Pancreas (tissue), 10 donors: ENCODE results near the gene BPI. TPM values are rescaled to one million over a fixed set of nuclear protein-coding genes. Genes with fewer than 3 reads are reported as not detected.

Source experiments
- ATAC-seq, 4 donors: fragments of 200-7000 bp; cut with Tn5 transposase; one replicate each; pipeline versions ENCODE4 v1.8.0 to v1.9.1; 2020; ENCODE audit warnings: mild to moderate bottlenecking in 4 of 4, moderate library complexity in 4 of 4
- DNase-seq, 6 donors: peaks; one replicate each; pipeline ENCODE4 v3.0.0-alpha.2; 2020
- FAIRE-seq: peaks from 2 replicates; lab custom pipeline; 2012; peaks lifted over from hg19 to GRCh38; lab: Jason Lieb, UNC
- H3K27ac ChIP-seq, 4 donors: fragments of 200-600 bp; sonication (generic); 1 replicate in 3 of 4; 2 replicates in 1 of 4; pipeline versions ENCODE4 v1.5.0 to v1.8.0; 2020
- H3K27me3 ChIP-seq, 4 donors: fragments of 200-600 bp; one replicate each; pipeline ENCODE4 v1.8.0; 2021
- H3K36me3 ChIP-seq, 3 donors: fragments of 200-600 bp; sonication (generic) in 1 of 3; one replicate each; pipeline versions ENCODE4 v1.5.0 to v1.8.0; 2020 to 2021
- H3K4me1 ChIP-seq, 3 donors: fragments of 200-600 bp; one replicate each; pipeline ENCODE4 v1.8.0; 2021
- H3K4me3 ChIP-seq, 4 donors: fragments of 200-600 bp; sonication (generic) in 2 of 4; one replicate each; pipeline versions ENCODE4 v1.5.0 to v1.8.0; 2020 to 2021
- H3K9me3 ChIP-seq, 4 donors: fragments of 200-600 bp; one replicate each; pipeline ENCODE4 v1.8.0; 2021
- CTCF ChIP-seq, 4 donors: fragments of 200-600 bp; sonication (generic) in 3 of 4; IDR thresholded peaks; one replicate each; pipeline versions ENCODE4 v1.5.0 to v1.8.0; 2021; ENCODE audit warnings: antibody characterized with exemption in 4 of 4
- WGBS, 2 donors: extraction: QIAGEN DNeasy Blood & Tissue Kit; methylation state at CpG; one replicate each; pipeline ENCODE4 v1.1.7; 2013; 5-methylcytosine and 5-hydroxymethylcytosine counted together
- intact Hi-C, 3 donors: fragments of 100-400 bp; cut with DNase I; formaldehyde crosslinking; loops; one replicate each; pipeline versions ENCODE4 v1.11.1 to v1.14.2; 2022
- polyA plus RNA-seq, 2 donors: library from polyadenylated mRNA; stranded (reverse); fragments of 200-250 nt; gene quantifications; one replicate each; pipeline ENCODE4 v1.2.3, GENCODE V29; 2013
- total RNA-seq, 6 donors: library from RNA; stranded (reverse); fragmentation: NEBNext Ultra II Directional in 4 of 6; extraction: Animal tissue kit (Norgen Biotek cat#: 25700) in 4 of 6; gene quantifications; one replicate each; pipeline versions ENCODE4 v1.2.1 to v1.2.4, GENCODE V29; 2021 to 2023
- donor health status: healthy with polysubstance abuse.
- donor health status: DM: no; HTN: no; CAD: no; lungs with moderate emphysema.
- donor health status: DM: no; HTN: no; CAD: no.
- donor health status: control.
- donor health status: control.
- donor health status: Bipolar disorder and iron deficiency.
- donor health status: DM: yes; HTN: yes; CAD: no.
- donor health status: DM: no; HTN: no; CAD: no.
- donor health status: DM: no; HTN: no; CAD: no.
- donor health status: DM: yes; HTN: yes; CAD: no.

Gene BPI
- total and polyA plus RNA-seq, 8 donors, result 0.66 TPM; not detected in 7

GRCh38 chr20:38295811-38296210 is 8.1 kb upstream of the BPI start:
- WGBS, 2 donors, result 75 to 92% methylated on average over 5 of the region's 5 CpGs
- Histone ChIP-seq H3K9me3 (no peaks in the 10 kb centered on the region), H3K4me3 (no peak overlapping the region), H3K4me1 (no peaks in the 10 kb centered on the region), H3K27ac (no peak overlapping the region), H3K27me3 (no peaks in the 10 kb centered on the region), H3K36me3 (no peaks in the 10 kb centered on the region)
- DNase-seq (no peak), FAIRE-seq (no peak), ATAC-seq (no peak)
- no peak for TF ChIP-seq CTCF (IDR thresholded peaks at IDR 0.05)
- intact Hi-C loops, result no loop called here

- Histone ChIP-seq H3K27me3 (no peaks in the 10 kb centered on the region), H3K27ac (no peak overlapping the region), H3K4me3 (no peak overlapping the region), H3K36me3 (no peaks in the 10 kb centered on the region), H3K9me3 (no peaks in the 10 kb centered on the region), H3K4me1 (no peaks in the 10 kb centered on the region)
- 73 to 79% methylated on average over 11 of the region's 11 CpGs for WGBS, 2 donors
- no peak for FAIRE-seq
- DNase-seq, result no peak
- no peak for ATAC-seq
- intact Hi-C loops, result no loop called here
- TF ChIP-seq CTCF (IDR thresholded peaks at IDR 0.05), result no peak
These were observed 7.5 kb upstream of the BPI start for GRCh38 chr20:38296433-38296832.

GRCh38 chr20:38297916-38298674 is 5.9 kb upstream of the BPI start:
- DNase-seq (no peak), ATAC-seq (no peak), FAIRE-seq (no peak)
- no peak overlapping the region for H3K27ac ChIP-seq
- intact Hi-C loops, result no loop called here
- TF ChIP-seq CTCF (IDR thresholded peaks at IDR 0.05), result no peak
- no peaks in the 10 kb centered on the region for H3K9me3 ChIP-seq
- 82 to 91% methylated on average over 7 of the region's 7 CpGs for WGBS, 2 donors
- no peaks in the 10 kb centered on the region for H3K4me1 ChIP-seq
- H3K36me3 ChIP-seq, result no peaks in the 10 kb centered on the region
- no peaks in the 10 kb centered on the region for H3K27me3 ChIP-seq
- H3K4me3 ChIP-seq, result no peak overlapping the region

- Histone ChIP-seq H3K4me3 (no peak overlapping the region), H3K36me3 (no peaks in the 10 kb centered on the region), H3K27ac (no peak overlapping the region), H3K4me1 (no peaks in the 10 kb centered on the region), H3K27me3 (no peaks in the 10 kb centered on the region), H3K9me3 (no peaks in the 10 kb centered on the region)
- TF ChIP-seq CTCF (IDR thresholded peaks at IDR 0.05), result no peak
- FAIRE-seq, result no peak
- intact Hi-C loops, result no loop called here
- DNase-seq, result peak in 2 of 6 donors; percentile 17 to 18
- WGBS, 2 donors, result 61 to 71% methylated on average over 13 of the region's 13 CpGs
- ATAC-seq, result peak in 3 of 4 donors; percentile 28 to 79 (median 66)
These were observed 5.1 kb upstream of the BPI start for GRCh38 chr20:38298768-38299288.

GRCh38 chr20:38299963-38300362 is 4.0 kb upstream of the BPI start:
- DNase-seq (no peak), FAIRE-seq (no peak), ATAC-seq (peak in 3 of 4 donors; percentile 19 to 71 (median 58))
- Histone ChIP-seq H3K9me3 (no peaks in the 10 kb centered on the region), H3K27ac (no peak overlapping the region), H3K4me3 (no peak overlapping the region), H3K36me3 (no peaks in the 10 kb centered on the region), H3K4me1 (no peaks in the 10 kb centered on the region), H3K27me3 (no peaks in the 10 kb centered on the region)
- no peak for TF ChIP-seq CTCF (IDR thresholded peaks at IDR 0.05)
- WGBS, 2 donors, result 44 to 45% methylated on average over 6 of the region's 6 CpGs
- intact Hi-C loops, result no loop called here
